HG02623 (cell line): ENCODE results near the gene MACROD2.

Experiments
- ATAC-seq: cut with Tn5 transposase; IDR thresholded peaks from one replicate; pipeline ENCODE4 v1.9.1; 2021; ENCODE audit warnings: moderate library complexity; ENCODE audit not compliant: unreplicated experiment

MACROD2 gene

GRCh38 chr20:16083639-16084280 is 2088.4 kb downstream of the MACROD2 start:
- no peak for ATAC-seq

GRCh38 chr20:16095226-16095625 is 2099.9 kb downstream of the MACROD2 start:
- ATAC-seq = no peak

GRCh38 chr20:16096756-16097326 is 2101.5 kb downstream of the MACROD2 start:
- ATAC-seq = no peak

- no peak for ATAC-seq
These were observed 2102.5 kb downstream of the MACROD2 start for GRCh38 chr20:16097788-16098187.

- ATAC-seq = no peak
These were observed 2103.7 kb downstream of the MACROD2 start for GRCh38 chr20:16098890-16099639.

- ATAC-seq = no peak
These were observed 2104.8 kb downstream of the MACROD2 start for GRCh38 chr20:16100111-16100510.

GRCh38 chr20:16100767-16101166 is 2105.5 kb downstream of the MACROD2 start:
- no peak for ATAC-seq
